GM13977 (cell line): ENCODE data around the gene KIAA1217.
"Not testable (repeated sequence)": the region's sequence is repeated elsewhere in the genome, so short reads cannot be mapped to it uniquely, and the experiment has no call there.

ENCODE experiments used
- DNase-seq: peaks from one replicate; pipeline ENCODE4 v3.0.0; 2012; ENCODE audit warnings: low spot score
- CTCF ChIP-seq: IDR thresholded peaks from 2 replicates; pipeline ENCODE4 v1.5.1; 2012; ENCODE audit warnings: mild to moderate bottlenecking, control low read depth; ENCODE audit not compliant: insufficient read depth; ENCODE audit errors: extremely low read depth, missing control alignments
- in situ Hi-C: fragments of 300-500 bp; cut with MboI; formaldehyde crosslinking; loops from one replicate; pipeline ENCODE4 v1.12.0; 2022; ENCODE audit warnings: low sequenced_read_pairs, low pct_unique_long_range_greater_than_20kb, mixed read lengths, inconsistent platforms; ENCODE audit not compliant: unreplicated experiment

Gene KIAA1217

GRCh38 chr10:24344695-24345463, 135.9 kb downstream of the KIAA1217 start:
- DNase-seq: no peak
- in situ Hi-C loops: no loop called here
- TF ChIP-seq CTCF: no peak

GRCh38 chr10:24346877-24347519, 138.1 kb downstream of the KIAA1217 start:
- no peak for DNase-seq
- in situ Hi-C loops: no loop called here

GRCh38 chr10:24349379-24350001, 140.6 kb downstream of the KIAA1217 start:
- in situ Hi-C loops: no loop called here
- no peak for TF ChIP-seq CTCF
- DNase-seq: no peak

More at GRCh38 chr10:24346877-24347519, 138.1 kb downstream of the KIAA1217 start:
- TF ChIP-seq CTCF: no peak

- in situ Hi-C loops: no loop called here
These were observed 141.4 kb downstream of the KIAA1217 start for GRCh38 chr10:24350070-24350921.

GRCh38 chr10:24350922-24351225, 141.9 kb downstream of the KIAA1217 start:
- DNase-seq, in situ Hi-C loops: not testable (repeated sequence)

More at GRCh38 chr10:24350070-24350921, 141.4 kb downstream of the KIAA1217 start:
- DNase-seq: no peak
- no peak for TF ChIP-seq CTCF

- in situ Hi-C loops: no loop called here
- no peak for DNase-seq
- TF ChIP-seq CTCF: no peak
These were observed 143.0 kb downstream of the KIAA1217 start for GRCh38 chr10:24351961-24352360.
